ENCODE measurements around the gene SGTA.

Gene SGTA

GRCh38 chr19:2719920-2720776 is 62.9 kb downstream of the SGTA start:
- no peak overlapping the region for H3K4me3 ChIP-seq (replicated peaks; ENCODE audit: low read depth, low read length)
- TF ChIP-seq CTCF (IDR thresholded peaks at IDR 0.05; ENCODE audit: low read length, missing control alignments), result no peak
- DNase-seq (ENCODE audit: low read depth), result no peak

- no peak overlapping the region for H3K4me3 ChIP-seq (replicated peaks; ENCODE audit: low read depth, low read length)
- DNase-seq (ENCODE audit: low read depth), result no peak
- no peak for TF ChIP-seq CTCF (IDR thresholded peaks at IDR 0.05; ENCODE audit: low read length, missing control alignments)
Observed at GRCh38 chr19:2719232-2719735, 63.8 kb downstream of the SGTA start.

- no peak for DNase-seq (ENCODE audit: low read depth)
- no peak overlapping the region for H3K4me3 ChIP-seq (replicated peaks; ENCODE audit: low read depth, low read length)
- no peak for TF ChIP-seq CTCF (IDR thresholded peaks at IDR 0.05; ENCODE audit: low read length, missing control alignments)
Observed at GRCh38 chr19:2717638-2718541, 65.2 kb downstream of the SGTA start.

- no peak overlapping the region for H3K4me3 ChIP-seq (replicated peaks; ENCODE audit: low read depth, low read length)
- DNase-seq (ENCODE audit: low read depth), result no peak
- no peak for TF ChIP-seq CTCF (IDR thresholded peaks at IDR 0.05; ENCODE audit: low read length, missing control alignments)
Observed at GRCh38 chr19:2716722-2717637, 66.1 kb downstream of the SGTA start.

- no peak for DNase-seq (ENCODE audit: low read depth)
- TF ChIP-seq CTCF (IDR thresholded peaks at IDR 0.05; ENCODE audit: low read length, missing control alignments), result no peak
- no peak overlapping the region for H3K4me3 ChIP-seq (replicated peaks; ENCODE audit: low read depth, low read length)
Observed at GRCh38 chr19:2716275-2716650, 66.8 kb downstream of the SGTA start.

All from fibroblast of pulmonary artery (primary cell).